ENCODE measurements around the gene PRUNE2.
"Not testable (repeated sequence)": the region's sequence is repeated elsewhere in the genome, so short reads cannot be mapped to it uniquely, and the experiment has no call there.

PRUNE2 gene

DNA sequence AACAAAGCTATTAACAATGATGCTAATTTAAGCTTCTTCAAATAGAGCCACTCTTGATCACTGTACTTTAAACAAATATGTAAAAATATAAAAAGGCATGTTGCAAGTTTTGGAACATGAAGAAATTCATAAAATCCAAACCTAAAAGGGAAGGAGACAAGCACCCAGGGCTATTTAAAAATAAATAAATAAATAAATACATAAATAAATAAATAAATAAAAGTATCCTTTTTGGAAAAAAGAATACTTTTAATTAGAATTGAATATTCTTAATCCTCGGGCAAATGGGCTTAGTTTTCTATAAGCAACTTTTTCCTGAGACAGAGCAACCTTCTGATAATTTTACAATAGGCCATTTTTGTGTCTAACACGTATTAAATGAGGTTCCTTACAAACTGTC is 289.1 kb downstream of the PRUNE2 start:
- DNase-seq: no peak

DNA sequence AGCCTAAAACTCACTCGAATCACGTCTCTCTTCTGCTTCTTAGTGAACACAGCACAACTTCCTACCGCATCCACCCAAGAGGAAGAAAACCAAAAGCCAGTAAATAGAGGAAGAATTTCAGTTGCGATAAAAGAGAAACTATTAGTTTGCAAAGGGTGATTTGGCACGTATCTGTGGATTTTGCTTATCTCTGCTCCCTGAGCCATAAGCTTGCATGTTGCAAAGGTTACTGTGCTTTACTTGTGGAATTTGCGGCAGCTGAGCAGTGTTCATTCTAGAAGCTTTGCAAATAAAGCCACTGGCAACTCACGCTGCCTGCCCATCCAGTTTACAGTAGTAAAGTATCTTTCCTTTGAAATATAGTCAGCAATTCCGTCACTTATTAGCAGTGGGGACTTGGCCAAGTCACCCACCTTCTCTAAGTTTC is 290.7 kb downstream of the PRUNE2 start:
- no peak for DNase-seq

- DNase-seq: no peak
These were observed 291.9 kb downstream of the PRUNE2 start for GRCh38 chr9:76613974-76614373.

GRCh38 chr9:76613150-76613781 is 292.6 kb downstream of the PRUNE2 start:
- no peak for DNase-seq

GRCh38 chr9:76610011-76610352 is 295.9 kb downstream of the PRUNE2 start:
- DNase-seq: no peak

- DNase-seq: no peak
These were observed 296.5 kb downstream of the PRUNE2 start for GRCh38 chr9:76609285-76610010.

DNA sequence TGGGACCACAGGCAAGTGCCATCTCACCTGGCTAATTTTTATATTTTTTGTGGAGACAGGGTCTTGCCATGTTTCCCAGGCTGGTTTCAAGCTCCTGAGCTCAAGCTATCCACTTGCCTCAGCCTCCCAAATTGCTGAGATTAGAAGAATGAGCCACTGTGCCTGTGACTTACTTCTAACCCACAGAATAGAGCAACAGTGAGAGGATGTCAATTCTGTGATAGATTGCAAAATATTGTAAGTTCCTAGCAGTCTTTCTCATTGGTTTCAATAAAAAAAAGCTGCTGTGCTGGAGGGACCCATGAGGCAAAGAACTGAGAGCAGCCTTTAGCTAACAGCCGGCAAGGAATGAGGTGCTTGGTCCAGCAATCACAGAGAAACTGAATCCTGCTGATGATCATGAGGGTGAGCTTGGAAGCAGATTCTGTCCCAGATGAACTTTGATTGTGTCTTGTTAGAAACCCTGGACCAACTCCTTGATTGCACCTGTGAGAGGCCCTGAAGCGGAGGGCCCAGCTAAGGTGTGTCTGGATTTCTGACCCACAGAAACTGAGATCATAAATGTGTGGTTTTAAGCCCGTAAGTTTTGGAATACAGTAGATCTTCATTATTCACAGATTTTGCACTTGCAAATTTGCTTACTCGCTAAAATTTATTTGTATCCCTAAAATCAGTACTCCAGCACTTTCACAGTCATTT is 297.2 kb downstream of the PRUNE2 start:
- DNase-seq: no peak

DNA sequence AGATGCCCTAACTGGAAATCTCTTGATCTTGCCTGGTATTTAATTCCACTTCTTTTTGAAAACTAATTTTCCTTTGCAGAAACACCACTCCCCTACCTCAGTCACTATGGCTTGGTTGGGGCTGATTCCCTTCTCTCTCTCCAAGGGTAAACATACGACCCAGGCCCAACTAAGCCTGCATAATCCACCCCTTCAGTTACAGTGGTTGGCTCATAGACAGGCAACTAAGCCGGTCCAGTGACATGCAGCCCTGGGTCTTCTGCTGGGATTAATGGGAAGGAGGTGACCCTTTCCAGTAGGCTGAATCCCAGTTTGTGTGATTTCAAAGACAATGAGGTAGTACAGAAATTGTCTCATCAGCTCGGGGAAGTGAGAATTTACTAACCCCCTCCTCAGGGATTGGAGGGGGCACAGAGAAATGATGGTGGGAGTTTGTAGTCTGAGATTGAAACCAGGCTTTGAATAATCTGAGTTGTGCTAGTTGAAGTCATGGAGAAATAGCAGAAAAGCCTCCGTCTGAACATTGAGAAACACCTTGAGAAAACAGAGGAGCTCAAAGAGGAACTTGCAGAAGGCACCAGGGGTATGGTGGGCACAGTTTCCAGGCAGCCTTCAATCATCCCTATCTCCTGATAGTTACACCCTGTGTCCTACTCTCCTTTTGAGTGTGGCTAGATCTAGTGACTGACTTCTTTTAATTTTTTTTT is 298.0 kb downstream of the PRUNE2 start:
- DNase-seq: no peak

DNA sequence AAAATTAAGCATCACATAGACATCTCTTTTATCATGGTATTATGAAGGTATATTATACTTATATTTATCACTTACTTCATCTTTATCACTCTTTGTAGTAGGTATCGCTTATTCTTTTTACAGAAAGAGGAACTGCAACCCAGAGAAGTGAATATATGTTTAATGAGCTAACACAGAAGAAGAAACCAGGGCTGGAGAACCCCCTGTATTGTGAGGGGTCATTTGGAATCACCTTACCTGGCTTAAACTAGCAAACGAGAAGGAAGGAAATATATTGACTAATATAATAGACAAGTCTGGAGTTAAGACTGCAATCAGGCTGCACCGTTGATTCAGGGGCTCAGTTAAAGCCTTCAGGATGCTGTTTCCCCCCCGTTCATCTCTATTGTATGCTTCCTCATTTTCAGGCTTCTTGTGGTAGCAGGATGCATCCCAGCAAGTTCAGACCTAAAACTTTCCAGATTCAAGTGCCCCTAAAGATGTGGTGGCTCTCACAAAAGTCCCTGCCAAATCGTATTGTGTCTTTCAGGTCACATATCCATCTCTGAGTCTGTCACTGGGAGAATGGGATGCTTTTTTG is 300.5 kb downstream of the PRUNE2 start:
- no peak for DNase-seq

DNA sequence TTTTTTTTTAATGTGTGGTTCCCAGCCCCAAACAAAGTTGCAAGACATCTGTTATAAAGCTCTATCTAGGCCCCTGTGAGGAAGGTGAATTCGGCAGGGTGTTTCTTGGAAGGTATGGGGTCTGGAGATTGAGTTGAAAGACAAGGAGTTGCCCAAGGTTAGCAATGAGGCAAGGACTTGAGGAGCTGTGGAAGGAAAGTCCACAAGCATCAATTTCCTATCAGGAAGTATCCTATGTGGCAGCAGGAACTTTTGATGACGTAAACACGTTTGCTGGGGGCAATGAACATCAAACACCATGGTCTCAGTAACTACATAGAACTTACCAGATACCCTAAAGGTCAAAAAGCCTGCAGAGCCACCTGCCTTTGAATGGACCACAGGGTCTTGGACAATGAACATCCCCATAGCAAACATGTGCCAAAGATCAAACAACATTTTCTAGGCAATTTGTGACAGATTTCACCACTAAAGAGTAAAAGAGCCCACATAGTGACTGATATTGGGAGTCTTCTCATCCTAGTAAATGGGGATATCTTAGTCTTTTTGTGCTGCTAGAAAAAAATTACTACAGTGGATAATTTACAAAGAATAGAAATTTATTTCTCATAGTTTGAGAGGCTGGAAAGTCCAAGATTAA is 301.9 kb downstream of the PRUNE2 start:
- DNase-seq: no peak

- DNase-seq: no peak
These were observed 302.4 kb downstream of the PRUNE2 start for GRCh38 chr9:76603448-76603895.

DNA sequence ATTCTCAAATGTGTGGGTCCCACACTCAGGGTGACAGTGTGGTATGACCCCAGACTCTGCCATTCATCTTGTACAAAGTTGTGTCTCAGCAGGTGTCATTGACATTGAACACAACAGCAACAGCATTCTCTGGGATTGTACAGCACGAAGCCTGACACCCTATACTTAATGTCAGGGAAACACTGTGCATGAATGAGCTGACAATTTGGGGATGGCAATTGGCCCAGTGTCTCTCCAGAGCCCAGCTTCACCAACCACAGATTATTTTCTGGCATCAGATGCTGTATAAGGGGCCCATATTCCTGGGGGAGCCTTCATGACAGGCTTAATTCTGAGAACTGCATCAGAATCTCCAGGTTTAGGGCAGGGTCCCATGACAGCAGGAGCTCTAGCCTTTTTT is 303.7 kb downstream of the PRUNE2 start:
- no peak for DNase-seq

DNA sequence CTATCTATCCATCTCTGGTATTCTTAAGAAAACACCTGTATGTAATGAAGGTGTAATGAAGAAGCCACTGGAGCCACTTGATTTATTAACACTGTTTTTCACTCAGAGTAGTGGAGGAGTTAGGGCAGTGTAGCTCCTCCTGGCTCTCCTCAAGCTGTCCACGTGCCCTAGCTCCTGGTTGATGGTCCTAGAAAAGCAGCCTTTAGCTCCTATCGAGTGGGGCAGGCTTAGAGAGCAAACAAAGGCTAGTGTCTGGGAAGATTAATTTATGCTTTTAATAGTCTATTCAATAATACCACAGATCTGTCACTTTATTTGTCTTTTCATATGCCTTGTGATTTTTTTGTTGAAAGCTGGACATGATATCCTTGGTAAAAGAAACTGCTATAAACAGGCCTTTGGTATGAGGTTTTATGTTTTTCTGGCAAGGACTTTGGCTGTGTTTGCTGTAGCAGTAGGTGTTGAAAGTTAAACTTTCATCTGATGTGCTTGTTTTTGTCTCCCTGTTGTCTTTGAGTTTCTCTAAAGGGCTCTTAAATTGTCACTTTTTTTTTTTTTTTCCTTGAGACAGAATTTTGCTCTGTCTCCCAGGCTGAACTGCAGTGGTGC is 305.8 kb downstream of the PRUNE2 start:
- no peak for DNase-seq

- DNase-seq: no peak
These were observed 306.9 kb downstream of the PRUNE2 start for GRCh38 chr9:76598981-76599380.

- no peak for DNase-seq
These were observed 310.3 kb downstream of the PRUNE2 start for GRCh38 chr9:76595645-76596044.

DNA sequence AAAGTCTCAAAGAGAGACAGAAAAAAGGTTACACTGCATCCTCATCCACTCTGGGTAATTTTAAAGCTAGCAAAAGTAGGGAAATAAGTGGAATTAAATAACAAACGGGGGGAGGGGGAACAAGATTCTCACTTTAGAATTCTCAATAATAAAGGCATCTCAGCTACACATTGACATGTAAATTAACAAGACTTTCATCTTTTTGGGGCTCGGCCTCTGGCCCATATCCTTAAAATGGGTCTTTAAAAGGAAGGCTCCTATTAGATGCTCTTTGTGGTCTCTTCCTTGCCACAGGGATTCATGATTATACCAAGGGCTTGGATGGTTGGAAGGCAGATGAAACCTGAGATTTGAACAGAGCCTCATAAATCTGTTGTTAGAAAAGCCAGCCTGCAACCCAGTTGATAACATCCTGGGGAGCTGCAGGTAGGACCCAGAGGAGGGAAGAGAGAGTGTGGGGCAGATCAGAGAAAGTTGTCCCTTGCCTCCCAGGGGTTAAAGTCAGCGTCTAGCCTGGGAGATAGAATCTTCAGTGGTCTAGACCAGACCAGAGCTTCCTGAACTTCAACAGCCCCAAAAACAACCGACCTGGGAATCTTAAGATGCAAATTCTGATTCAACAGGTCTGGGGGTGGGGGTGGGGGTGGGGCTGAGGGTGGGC is 311.0 kb downstream of the PRUNE2 start:
- no peak for DNase-seq

DNA sequence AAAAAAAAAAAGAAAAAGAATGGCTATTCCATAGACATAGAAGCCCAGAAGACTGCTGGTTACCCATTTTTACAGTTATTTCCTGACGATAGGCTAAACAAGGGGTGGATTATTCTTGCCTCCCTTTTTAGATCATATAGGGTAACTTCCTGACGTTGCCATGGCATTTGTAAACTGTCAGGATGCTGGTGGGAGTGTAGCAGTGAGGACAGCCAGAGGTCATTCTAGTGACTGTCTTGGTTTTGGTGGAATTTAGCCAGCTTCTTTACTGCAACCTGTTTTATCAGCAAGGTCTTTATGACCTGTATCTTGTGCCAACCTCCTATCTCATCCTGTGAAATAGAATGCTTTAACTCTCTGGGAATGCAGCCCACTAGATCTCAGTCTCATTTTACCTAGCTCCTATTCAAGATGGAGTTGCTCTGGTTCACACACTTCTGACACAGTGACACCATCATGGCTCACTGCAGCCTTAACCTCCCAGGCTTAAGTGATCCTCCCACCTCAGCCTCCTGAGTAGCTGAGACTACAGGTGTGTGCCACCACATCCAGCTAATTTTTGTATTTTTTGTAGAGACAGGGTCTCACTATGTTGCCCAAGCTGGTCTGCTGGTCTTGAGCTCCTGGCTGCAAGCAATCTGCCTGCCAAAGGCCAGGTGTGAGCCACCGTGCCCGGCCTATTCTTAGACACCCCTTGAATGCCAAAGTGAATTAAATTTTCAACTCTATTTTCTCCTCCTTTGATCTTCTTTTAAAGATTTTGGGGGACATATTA is 311.8 kb downstream of the PRUNE2 start:
- not testable (repeated sequence) for DNase-seq

GRCh38 chr9:76592974-76593347 is 313.0 kb downstream of the PRUNE2 start:
- no peak for DNase-seq

- DNase-seq: no peak
These were observed 313.6 kb downstream of the PRUNE2 start for GRCh38 chr9:76592091-76592973.

Measured in NCI-H1694 (cell line).